HT1080 (cell line): ENCODE results near the gene PANX2. TPM values are rescaled to one million over a fixed set of nuclear protein-coding genes. Genes with fewer than 3 reads are reported as not detected.

Experiments
- DNase-seq: peaks from one replicate; pipeline ENCODE4 v3.0.0-alpha.2; 2015; ENCODE audit warnings: low read depth
- total RNA-seq: library from RNA; depleted of rRNA; stranded (reverse); fragments of >200 nt; shearing (Covaris generic); gene quantifications from 2 replicates; pipeline ENCODE4 v1.2.3, GENCODE V29; 2014

The PANX2 gene
- total RNA-seq, 1 experiment from 2014 or later = 1.6 TPM

- DNase-seq = no peak
Measured at GRCh38 chr22:50210378-50211139, 40.0 kb downstream of the PANX2 start.

- no peak for DNase-seq
Measured at GRCh38 chr22:50211147-50211546, 40.6 kb downstream of the PANX2 start.

DNA sequence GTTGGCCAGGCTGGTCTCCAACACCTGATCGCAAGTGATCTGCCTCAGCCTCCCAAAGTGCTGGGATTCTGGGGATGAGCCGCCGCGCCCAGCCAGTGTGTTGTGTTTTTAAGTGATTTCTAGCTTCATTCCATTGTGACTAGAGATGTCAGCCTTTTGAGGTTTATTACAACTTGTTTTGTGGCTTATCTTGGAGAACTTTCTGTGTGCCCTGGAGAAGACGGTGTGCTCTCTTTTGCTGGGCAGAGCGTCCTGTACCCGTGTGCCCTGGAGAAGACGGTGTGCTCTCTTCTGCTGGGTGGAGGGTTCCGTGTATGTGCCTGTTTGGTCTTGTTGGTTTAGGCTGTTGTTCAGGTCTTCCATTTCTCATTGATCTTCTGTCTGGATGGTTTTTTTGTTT is 42.7 kb downstream of the PANX2 start:
- no peak for DNase-seq

DNA sequence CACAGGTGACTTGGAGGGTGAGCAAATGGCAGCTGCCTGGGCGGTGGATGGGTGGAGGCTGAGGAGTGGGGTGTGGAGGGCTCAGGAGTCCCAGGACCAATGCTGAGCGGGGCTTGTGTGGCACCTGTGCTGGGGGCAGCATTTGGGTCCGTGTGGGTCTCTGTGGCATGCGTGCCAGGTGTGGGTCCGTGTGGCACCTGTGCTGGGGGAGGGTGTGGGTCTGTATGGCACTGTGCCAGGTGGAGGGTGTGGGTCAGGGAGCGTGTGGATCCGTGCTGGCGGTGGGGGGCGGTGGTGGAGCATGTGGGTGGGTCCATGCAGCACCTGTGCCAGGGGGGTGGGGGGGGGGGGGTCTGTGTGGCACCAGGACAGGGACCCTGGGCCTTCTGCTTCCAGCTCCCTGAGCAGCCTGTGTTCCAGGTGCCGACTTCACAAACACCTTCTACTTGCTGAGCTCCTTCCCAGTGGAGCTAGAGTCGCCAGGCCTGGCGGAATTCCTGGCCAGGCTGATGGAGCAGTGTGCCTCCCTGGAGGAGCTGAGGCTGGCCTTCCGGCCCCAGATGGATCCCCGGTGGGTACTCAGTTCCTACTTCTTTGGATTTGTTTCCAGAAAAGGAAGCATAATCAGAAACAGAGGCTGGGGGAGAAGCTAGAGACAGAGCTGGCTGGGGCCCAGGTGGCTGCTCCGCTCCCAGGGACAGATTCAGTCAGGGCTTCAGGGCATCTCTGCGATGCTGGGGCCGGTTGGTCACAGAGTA is 44.9 kb downstream of the PANX2 start:
- DNase-seq = no peak

DNA sequence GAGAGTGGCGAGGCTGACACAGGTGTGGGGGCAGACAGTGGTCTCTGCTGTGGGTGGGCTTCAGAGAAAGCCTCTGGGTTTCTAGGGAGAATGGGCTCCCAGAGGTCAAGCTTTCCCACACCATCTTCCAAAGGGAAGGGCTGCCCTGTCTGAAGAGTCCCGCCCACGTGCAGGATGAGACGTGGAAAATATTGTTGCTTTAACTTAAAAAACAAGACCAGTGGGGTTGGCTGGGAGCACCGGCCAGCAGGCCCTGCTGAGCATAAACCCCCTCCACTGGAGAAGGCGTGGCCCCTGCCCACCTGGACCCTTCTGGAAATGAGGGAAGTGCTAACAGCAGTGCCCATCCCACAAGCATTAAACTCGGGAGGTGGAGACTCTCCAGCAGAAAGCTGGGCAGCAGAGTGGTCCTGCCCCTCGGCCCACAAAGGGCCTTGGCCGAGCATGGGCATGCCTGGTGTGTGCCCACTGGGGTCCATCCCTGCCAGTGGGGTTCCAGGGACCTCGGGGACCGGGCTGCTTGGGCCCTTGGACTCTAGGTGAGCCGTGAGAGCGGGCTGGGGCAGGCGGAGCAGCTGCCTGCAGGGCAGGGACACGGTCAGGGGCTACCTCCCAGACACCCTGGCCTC is 45.6 kb downstream of the PANX2 start:
- no peak for DNase-seq

GRCh38 chr22:50216684-50217520 is 46.4 kb downstream of the PANX2 start:
- DNase-seq = no peak

DNA sequence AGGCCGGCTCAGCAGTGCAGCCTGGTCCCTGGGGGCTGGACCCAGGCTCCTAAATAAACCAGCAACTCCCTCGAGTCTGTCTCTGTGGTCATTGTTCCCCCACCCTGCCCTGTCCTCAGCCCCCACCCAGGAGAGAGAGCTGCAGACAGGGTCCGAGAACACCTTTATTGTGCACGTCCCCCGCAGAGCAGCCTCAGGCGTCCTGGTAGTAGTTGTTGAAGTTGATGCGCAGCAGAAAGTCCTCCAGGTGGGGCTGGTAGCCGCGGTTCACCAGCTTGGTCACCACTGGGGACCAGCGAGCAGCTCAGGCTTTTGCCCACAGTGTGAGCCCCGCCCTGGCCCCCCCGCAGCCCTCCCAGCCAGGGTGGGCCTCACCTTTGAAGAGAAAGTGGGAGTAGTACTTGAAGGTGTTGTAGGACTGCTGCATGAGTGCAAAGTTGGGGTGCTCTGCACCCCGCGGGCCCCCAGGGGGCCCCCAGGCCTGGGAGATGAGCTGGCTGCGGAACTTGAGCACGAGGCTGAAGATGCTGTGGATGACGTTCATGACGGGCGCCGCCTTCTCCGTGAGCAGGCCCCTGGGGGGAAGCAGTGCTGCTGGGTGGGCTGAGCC is 47.1 kb downstream of the PANX2 start:
- DNase-seq = no peak

DNA sequence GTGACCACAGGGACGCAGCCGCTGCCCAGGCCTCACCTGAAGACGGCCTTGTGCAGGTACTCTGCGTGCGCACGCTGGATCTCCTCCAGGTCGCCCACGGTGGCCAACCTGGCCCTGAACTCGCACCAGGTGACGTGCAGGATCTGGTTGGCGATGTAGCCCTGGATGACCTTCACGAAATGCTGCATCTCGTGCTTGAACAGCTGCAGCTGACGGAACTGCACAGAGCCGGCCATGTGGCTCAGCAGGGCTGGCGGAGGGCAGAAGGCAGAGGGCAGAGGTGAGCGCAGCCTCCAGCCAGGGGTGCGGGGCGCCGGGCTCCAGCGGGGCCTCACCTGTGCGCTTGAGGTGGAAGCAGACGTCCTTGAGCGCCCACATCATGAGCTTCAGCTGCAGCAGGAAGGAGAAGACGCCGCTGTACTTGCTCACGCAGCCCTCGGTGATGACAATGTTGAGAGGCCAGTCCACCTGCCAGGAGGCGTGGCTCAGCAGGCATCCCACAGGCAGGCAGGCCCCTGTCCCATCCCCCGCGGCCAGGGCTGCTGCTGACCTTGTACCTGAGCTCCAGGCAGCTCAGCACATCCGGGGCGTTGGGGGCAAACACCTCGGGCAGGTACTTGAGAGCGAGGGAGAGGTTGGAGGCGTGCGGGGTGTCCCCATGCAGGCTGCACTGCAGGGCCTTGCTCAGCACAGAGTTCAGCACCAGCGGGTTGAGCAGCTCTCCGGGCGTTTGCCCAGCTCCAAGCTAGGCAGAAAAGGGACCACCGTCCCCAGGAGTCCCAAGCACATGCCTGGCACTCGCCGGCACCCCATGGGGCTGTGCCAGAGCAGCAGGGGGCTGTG is 47.8 kb downstream of the PANX2 start:
- no peak for DNase-seq

DNA sequence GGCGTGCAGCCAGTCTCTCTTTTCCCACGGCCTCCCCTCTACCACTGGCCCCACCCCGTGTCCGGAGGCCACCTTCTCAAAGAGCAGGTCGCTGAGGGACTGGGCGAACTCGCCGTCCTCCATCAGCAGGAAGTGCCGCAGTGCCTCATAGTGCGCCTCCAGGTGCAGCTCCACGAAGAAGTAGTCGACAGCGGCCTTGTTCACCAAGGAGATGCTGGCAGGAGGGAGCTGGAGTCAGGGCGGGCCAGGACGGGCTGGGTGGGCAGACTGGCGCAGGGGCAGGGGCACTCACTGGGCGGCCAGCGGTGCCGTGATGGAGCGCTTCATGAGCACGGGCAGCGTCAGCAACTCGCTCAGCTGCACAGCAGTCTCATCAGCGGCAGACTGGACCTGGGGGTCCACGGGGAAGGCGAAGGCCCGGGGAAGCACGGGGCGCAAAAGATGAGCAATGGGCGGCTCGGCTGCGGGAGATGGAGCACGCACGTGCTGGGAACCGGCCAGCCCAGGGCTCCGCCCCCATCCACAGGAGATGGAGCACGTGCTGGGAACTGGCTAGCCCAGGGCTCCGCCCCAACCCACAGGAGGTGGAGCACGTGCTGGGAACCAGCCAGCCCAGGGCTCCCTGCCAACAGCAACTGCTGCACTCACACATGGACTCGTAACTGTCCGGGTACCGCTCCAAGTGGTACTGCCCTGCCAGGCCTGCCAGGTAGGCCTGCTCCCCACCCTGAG is 48.6 kb downstream of the PANX2 start:
- peak; percentile 43 for DNase-seq

DNA sequence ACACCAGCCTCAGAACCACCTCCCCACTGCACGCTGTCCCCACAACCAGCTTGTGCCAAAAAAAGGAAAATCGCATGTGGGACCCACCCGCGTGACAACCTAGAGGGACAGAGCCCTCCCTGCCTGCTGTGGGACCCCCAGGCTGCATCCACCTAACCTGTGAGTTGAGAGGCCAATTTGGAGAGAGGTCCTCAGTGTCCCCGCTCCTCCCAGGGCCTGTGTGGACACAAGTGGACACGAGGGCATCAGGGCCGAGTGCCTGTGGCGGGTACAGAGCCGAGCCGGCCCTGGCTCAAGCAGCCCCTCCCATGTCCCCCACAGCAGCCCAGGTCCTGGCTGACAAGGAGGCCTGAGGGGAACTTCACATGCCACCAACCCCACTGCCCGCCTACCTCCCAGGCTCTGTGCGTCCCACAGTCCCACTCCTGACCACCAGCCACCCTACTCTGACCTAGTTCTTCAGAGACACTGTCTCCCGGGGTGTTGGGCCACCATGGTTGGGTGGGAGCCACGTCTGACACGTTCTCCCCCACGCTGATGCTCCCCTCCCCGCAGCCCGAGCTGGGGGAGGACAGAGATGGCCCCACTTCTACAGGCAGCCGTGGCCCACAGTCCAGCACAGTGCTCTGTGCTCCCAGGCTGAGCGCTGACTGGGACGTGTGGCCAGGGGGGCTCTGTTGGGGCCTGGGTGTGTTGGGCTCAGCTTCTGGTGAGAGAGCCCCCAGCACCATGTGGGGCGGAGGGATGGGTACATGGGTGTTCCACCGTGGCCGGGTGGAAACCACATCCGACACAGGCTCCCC is 49.5 kb downstream of the PANX2 start:
- DNase-seq = no peak

- no peak for DNase-seq
Measured at GRCh38 chr22:50220603-50221409, 50.3 kb downstream of the PANX2 start.

GRCh38 chr22:50221410-50222300 is 51.1 kb downstream of the PANX2 start:
- no peak for DNase-seq

DNA sequence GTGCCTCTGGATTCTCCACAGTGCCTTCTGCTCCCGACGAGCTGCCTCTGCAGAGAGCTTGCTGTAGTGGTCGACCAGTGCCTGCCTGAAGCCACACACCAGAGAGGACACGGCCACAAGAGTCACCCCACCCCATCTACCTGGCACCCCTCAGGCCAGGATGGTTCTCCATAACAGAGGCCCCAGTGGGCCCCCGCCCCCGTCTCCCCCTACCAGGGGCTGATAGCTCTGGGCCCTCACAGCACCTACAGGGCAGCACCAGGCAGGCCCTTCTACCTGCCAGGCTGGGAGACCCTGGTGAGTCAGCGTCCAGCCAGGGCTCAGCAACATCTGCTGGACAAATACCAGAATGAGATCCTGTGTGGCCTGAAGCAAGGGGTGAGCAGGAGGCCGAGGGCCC is 52.0 kb downstream of the PANX2 start:
- no peak for DNase-seq

DNA sequence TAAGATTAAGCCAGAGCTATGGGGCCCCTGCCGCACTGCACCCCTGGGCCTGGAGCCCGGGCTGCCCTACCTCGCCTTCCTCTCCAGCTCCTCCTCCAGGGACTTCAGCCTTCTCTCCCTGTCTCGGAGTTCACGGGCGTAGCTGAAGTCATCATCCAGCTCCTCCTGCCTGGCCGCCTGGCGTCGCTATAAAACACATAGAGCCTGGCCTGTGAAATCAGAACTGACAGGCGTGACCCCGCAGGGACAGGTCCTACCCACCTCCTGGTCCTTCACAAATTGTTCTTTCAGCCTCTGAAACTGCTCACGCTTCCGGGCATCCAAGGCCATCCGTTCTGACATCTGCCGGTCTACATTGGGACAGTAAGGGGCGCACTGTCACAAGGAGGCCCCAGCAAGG is 53.5 kb downstream of the PANX2 start:
- DNase-seq = no peak

DNA sequence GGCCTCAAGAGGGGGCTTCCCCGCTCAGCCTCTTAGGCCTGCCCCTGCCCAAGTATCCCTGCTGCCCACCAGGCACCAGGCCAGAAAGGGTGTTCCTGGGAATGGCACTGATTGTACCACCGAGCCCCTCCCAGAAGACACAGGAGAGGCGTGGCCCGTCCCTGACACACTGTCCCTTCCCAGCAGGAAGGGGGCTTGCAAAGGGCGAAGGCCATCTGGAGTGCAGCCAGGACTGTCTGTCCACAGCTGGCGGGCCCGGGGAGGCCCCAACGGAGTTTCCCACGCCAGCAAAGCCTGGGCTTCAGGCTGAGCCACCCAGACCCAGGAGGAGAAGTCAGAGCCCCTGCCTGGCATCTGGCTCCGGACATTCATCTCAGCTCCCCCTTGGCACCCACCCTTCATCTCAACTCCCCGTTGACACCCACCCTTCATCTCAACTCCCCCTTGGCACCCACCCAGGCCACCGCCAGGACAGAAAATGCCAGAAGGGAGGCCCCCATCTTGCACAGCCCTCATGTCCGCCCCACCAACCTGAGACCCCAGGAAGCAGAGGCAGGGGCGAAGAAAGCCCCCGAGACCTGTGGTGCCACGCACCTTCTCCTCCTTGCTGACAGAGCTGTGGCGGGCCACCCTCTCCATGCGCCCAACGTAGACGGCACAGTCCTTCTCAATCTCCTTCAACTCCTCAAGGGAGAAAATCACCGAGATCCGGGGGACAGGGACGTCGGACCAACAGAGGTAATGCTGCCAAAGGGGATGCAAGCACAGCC is 54.9 kb downstream of the PANX2 start:
- DNase-seq = no peak
